SH-SY5Y (cell line): ENCODE measurements around the gene ABHD12.

ENCODE experiments used
- GATA2 ChIP-seq: IDR thresholded peaks from 2 replicates; pipeline ENCODE4 v1.6.1; 2011; ENCODE audit warnings: mild to moderate bottlenecking, low read depth, low read length
- GATA3 ChIP-seq: IDR thresholded peaks from 2 replicates; pipeline ENCODE4 v1.6.1; 2011; ENCODE audit warnings: low read depth, mild to moderate bottlenecking, low read length, moderate library complexity

- no peak for TF ChIP-seq GATA2
- no peak for TF ChIP-seq GATA3
Measured at GRCh38 chr20:25364879-25365699, 25.5 kb downstream of the ABHD12 start.
